GM19452 (cell line): Measurements from ENCODE around the gene TMEM107.

Source experiments
- ATAC-seq: cut with Tn5 transposase; IDR thresholded peaks from one replicate; pipeline ENCODE4 v1.9.1; 2021; ENCODE audit not compliant: unreplicated experiment

TMEM107 gene

GRCh38 chr17:8138672-8139371, 37.4 kb downstream of the TMEM107 start:
- peak; percentile 80 for ATAC-seq

DNA sequence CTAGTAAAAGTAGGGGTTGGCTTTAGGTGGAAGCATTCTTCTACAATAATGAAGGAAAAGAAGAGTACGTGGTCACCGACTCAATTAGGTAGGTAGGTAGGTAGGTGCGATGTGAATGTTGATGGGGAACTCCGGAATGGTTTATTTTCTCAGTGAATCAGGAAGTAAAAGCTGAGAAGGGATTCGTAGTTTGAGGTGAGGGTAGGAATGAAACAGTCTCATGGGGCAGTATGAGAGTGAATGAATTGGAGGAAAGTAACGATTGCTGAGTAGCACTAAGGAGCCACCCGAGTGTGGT, 37.9 kb downstream of the TMEM107 start:
- ATAC-seq = no peak

DNA sequence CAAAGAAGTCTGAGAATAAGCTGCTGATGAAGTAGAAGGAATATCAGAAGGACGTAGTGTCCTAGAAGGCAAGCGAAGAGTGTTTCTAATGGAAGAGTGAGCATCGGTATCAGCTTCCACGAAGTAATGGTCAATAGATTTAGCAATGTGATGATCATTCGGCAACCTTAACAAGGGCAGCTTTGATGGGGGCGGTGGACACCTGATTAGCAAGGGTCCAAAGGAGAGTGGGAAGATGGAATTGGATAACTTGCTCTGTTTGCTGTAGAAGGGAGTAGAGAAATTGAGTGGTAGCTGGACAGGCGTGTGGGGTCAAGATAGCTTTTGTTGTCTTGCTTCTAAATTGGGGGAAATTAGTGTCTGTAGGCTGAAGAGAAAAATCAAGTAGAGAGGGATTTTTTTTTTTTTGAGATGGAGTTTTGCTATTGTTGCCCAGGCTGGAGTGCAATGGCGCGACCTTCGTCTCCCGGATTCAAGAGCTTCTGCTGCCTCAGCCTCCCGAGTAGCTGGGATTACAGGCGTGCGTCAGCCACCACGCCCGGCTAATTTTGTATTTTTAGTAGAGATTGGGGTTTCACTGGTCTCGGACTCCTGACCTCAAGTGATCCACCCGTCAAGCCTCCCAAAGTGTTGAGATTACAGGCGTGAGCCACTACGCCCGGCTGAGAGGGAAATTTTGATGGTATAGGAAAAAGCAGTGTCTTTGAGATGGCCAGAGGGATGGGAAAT, 38.4 kb downstream of the TMEM107 start:
- ATAC-seq = no peak

- ATAC-seq = no peak
These were observed 42.2 kb downstream of the TMEM107 start for GRCh38 chr17:8133941-8134340.

DNA sequence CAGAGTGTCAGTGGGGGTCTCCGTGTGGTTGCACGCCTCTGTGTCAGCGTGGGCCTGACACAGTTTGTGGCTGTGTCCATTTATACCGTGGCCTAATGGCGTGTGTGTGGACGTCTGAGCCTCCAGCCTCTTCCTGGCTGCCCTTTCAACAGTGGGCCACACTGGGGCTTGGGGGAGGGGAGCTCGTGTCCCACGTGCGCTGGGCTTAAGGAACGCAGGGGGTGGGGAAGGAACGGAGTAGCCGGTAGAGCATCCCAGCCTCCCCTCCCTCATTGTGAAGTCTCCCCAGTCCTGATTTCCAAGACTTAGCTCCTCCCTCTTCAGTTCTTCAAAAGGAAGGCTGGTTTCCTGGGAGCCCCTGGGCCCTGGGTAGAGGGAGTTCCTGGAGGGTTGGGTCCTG, 42.8 kb downstream of the TMEM107 start:
- no peak for ATAC-seq

DNA sequence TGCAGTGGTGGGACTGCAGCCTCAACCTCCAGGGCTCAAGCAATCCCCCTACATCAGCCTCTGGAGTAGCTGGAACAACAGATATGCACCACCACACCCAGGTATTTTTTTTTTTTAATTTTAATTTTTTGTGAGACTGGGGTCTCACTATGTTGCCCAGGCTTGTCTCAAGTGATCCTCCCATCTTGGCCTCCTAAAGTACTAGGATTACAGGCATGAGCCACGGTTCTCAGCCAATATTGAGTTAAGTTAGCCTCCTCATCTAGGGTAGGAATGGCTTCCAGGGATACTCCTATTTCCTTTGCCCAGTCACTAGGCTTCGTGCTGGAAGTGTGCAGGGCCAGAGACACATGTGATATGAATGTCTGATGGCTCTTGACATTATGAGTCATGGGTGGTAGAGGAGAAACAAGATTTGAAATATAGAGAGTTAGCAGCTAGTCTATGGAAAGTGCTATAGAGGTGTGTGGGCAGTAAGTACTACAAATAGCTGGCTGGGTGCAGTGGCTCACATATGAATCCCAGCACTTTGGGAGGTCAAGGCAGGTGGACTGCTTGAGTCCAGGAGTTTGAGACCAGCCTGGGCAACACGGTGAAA, 44.2 kb downstream of the TMEM107 start:
- ATAC-seq = no peak

DNA sequence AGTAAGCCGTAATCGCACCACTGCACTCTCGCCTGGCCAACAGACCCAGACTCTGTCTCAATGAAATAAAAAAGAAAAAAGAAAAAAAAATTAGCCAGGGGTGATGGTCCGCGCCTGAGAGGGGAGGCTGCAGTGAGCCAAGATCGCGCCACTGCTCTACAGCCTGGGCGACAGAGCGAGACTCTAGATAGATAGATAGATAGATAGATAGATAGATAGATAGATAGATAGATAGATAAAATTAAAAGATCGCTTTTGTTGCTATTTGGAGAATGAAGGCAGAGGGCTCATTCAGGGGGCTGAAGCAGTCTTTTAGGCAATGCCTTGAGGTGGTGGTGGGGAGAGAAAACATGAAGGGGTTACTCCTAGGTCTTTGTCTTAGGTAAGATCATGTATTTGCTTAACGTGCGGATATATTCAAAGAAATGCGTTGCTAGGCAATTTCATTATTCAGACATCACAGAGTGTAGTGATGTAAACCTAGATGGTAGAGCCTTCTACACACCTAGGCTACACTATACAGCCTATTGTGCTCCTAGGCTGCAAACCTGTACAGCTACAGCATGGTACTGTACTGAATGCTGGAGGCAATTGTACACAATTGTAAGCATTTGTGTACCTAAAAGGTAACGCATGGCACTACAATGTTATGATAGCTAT, 47.9 kb downstream of the TMEM107 start:
- no peak for ATAC-seq

- no peak for ATAC-seq
These were observed 49.6 kb downstream of the TMEM107 start for GRCh38 chr17:8126491-8127066.

DNA sequence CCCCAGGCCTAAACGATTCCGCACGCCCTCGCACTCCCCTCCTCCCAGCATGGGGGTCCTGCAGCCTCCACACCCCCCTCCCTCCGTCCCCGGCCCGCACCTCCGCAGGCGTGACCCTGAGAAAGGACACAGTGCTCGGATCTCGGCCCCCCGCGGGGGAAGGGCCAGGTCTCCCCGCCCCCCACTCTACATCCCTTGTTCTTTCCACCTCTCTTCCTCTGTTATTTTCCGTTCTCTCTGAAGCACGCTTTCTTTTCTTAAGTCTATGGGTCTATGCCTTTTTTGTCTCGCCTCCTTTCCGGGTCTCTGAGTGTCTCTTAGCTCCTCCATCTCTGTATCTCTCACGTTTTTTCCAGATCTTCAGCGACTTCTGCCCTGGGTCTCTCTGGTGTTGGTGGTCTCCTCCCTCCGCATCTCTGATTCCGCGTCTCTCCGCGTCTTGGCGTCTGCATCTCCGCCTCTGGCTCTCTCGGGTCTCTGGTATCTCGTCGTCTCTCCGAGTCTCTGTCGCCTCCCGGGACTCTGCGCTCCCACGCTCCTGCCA, 50.2 kb downstream of the TMEM107 start:
- ATAC-seq = no peak

DNA sequence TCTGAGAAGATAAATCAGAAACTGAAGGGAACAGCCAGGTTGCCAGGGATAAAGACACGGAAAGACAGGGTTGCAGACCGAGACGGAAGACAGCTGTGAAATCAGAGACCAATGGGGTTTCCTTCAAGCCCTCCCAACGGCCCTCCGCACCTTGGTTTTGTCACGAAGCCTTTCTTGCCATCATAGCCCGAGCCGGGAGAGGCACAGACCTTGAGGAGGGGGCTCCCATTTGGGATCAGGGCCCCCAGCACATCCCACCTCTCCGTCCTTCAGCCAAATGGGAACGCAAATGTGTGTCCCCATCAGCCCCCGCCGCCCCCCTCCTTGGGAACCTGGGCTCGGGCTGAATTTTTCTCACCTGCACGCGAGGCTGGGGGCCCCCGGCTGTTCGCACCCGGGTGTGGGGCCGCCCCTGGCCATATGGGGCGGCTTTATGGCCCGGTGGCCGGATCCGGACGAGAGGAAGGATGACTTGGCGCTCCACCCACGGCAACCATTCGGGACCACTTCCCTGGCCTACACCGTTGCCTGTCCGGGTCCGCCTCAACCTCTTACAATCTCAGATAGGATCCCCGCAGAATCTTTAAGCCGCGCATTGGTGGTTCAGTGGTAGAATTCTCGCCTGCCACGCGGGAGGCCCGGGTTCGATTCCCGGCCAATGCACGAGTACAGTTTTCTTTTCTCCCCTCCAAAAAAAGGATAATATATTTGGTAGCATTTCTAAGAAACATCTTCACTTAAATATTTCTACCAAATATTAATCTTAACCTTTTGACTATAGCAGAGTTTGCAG, 50.8 kb downstream of the TMEM107 start:
- no peak for ATAC-seq

DNA sequence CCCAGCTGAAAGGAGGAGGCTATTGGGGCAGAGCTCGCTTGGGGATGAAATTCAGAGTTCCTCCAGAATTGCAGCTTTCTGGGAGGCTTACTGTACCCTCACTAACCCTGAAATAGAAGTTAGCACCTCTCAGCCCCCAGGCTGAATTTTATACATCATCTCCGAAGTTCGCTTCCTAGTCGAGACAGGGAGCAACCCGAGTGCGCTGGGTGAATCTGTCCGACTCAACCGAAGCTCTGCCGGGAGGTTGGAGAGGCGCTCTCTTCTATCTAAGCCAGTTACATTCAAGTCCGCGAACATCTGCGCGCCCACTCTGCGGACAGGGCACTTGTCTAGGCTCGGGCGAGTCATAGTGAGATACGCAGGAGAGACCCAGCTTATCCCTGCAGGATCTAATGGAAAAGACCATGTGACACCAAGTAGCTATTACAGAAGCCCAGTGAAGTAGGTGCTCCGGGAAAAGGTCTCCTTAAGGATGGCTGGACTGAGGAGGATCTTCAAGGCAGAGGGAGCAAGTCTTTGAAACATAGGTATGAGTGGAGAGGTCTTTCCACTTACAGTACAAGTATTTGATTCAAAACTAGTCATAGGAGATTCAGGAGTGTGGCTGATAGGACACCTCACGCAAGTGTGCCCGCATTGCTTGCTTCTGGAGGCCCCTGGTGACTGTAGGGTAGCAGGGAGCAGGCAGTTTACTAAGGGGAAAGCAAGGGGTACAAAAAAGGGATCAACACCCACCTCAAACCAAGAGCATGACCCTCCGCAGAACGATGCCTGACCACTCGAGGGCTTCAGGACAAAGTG, 51.6 kb downstream of the TMEM107 start:
- no peak for ATAC-seq

DNA sequence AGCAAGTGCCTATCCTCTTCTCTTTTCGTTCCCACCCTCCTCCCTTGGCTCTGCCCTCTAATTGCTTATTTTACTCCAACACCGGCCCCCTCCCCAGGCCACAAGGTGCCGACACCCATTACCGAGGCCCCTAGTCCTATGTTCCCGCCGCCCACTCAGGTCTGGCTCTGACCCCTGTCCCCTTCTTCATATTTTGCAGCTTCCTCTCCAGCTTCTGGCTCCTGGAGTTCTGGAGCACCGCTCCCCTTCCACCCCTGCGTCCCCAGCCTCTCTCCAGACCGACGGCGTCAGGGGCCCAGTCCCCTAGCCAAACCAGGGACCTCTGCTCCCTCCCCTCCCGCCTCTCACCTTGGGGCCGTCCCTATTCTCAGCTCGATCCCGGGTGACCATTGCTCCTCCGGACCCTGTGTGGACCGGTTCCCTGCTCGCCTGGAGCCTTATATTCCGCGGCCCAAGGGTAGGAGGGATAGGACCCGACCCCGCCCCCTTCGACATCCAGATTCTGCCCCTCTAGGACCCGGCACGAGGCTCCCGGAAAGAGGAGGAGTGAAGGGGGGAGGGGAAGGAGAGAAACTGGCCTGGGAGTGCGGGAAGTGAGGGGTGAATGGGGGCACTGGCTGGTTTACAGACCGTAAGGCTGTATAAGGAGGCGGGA, 52.4 kb downstream of the TMEM107 start, which contains the start of gene HES7:
Gene HES7, minus strand, starts transcription at position 412 of the 655 bp plus-strand sequence. Its CDS starts 22 bp downstream, at position 390.
- no peak for ATAC-seq

GRCh38 chr17:8122924-8123694, 53.1 kb downstream of the TMEM107 start:
- ATAC-seq = no peak
